Mesenteric fat pad (tissue), 1 donor: ENCODE results near the gene ZNF341. TPM values are rescaled to one million over a fixed set of nuclear protein-coding genes. Genes with fewer than 3 reads are reported as not detected.

ENCODE experiments used
- DNase-seq: peaks from one replicate; pipeline ENCODE4 v3.0.0-alpha.2; 2020; ENCODE audit warnings: low spot score
- total RNA-seq: library from RNA; stranded (reverse); fragmentation: NEBNext Ultra II Directional; extraction: Animal tissue kit (Norgen Biotek cat#: 25700); gene quantifications from one replicate; pipeline ENCODE4 v1.2.1, GENCODE V29; 2021
- donor health status: DM: yes; HTN: yes; CAD: no.

The ZNF341 gene
- total RNA-seq, 1 donor from 2014 or later: 3.1 TPM

GRCh38 chr20:33701629-33702450 lies 30.0 kb upstream of the ZNF341 start:
- DNase-seq: no peak

GRCh38 chr20:33702861-33703260 lies 28.9 kb upstream of the ZNF341 start:
- no peak for DNase-seq

DNA sequence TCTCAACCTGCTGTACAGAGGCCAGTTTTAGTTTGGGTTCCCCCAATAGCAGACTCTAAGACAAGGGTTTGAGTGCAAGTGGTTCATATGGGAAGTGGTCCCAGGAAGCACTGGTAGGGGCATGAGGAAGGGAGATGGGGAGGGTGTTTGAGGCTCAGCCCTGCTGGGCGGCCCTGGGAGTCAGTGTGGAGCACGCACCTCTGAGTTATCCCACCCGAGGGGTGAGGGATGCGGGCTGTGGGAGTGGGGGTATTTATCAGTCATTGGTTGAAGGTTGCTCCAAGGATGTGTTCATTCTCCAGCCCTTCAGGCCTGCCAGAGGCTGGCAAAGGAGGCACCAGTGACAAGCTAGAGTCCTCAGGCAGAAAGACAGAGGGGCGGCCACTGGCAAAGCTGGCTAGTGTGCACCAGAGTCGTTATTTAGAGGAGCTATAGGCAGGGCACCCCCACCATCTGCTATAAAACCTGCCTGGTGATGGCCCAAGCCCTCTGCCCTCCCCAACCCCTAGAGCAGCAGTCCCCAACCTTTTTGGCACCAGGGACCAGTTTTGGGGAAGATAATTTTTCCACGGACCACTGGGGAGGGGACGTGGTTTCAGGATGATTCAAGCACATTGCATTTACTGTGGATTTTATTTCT lies 28.2 kb upstream of the ZNF341 start:
- no peak for DNase-seq

- no peak for DNase-seq
Measured at GRCh38 chr20:33704197-33704924, 27.4 kb upstream of the ZNF341 start.

DNA sequence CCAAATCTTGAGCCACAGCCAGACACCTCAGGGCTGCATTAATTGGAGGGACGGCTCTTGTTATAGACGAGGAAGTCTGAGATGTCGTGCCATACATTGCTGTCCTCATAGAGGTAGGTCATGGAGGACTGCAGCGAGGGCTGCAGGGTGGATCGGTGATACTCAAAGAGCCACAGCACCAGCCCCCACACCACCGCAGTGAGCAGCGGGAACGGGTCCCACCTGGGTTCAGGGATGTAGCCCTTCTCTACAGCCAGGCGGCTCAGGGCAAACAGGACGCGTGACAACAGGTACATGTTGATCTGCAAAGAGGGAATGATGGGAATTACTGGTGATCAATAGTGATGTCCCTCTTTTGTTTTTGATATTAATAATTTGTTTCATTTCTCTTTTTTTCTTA lies 24.1 kb upstream of the ZNF341 start:
- DNase-seq: no peak

DNA sequence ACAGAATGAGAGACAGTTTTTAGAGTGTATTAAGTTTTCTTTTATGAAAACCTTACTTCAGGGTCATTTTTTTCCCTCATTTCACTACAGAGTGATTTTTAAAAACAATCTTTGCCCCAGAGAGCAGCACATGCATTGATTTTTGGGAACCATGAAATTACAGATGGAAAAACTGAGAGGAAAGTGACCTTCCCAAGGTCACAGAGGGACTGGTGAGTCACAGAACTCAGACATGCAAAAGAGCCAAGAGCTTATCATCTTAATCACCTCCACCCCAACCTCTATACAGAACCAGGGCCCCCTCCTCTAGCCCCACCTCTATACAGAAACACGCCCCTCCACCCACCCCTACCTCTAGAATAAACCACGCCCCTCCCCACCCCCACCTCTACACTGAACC lies 22.4 kb upstream of the ZNF341 start:
- no peak for DNase-seq

DNA sequence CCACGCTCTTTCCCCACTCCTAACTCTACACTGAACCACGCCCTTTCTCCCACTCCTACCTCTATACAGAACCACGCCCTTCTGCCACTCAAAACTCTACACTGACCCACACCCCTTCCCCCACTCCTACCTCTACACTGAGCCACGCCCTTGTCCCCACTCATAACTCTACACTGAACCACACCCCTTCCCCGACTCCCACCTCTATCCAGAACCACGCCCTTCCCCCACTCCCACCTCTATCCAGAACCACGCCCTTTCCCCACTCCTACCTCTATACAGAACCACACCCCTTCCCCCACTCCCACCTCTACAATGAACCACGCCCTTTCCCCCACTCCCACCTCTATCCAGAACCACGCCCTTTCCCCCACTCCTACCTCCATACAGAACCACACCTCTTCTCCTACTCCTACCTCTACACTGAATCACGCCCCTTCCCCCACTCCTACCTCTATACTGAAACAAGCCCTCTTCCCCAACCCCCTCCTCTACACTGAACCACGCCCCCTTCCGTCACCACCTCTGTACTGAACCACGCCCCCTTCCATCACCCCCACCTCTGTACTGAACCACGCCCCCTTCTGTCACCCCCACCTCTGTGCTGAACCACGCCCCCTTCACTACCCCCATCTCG lies 21.8 kb upstream of the ZNF341 start:
- no peak for DNase-seq

GRCh38 chr20:33710681-33711445 lies 20.9 kb upstream of the ZNF341 start:
- DNase-seq: no peak

- DNase-seq: no peak
Measured at GRCh38 chr20:33711446-33711738, 20.4 kb upstream of the ZNF341 start.

GRCh38 chr20:33713865-33714367 lies 17.9 kb upstream of the ZNF341 start:
- no peak for DNase-seq

DNA sequence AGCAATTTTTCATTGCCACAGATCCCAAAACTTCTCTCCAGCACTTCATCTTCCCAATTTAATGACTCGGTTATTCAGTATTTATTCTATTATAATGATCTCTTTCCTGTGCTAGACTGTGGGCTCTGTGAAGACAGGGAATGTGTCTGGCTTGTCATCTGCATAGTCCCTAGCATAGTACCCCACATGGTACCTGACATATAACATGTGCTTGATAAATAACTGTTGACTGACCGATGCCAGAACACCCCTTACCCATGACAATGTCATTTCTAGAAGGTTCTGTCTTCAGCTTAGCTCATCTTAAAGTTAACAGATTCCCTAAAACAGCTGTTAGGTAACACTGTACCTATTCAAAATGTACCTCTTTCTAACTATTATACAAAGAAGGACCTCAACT lies 15.3 kb upstream of the ZNF341 start:
- no peak for DNase-seq

DNA sequence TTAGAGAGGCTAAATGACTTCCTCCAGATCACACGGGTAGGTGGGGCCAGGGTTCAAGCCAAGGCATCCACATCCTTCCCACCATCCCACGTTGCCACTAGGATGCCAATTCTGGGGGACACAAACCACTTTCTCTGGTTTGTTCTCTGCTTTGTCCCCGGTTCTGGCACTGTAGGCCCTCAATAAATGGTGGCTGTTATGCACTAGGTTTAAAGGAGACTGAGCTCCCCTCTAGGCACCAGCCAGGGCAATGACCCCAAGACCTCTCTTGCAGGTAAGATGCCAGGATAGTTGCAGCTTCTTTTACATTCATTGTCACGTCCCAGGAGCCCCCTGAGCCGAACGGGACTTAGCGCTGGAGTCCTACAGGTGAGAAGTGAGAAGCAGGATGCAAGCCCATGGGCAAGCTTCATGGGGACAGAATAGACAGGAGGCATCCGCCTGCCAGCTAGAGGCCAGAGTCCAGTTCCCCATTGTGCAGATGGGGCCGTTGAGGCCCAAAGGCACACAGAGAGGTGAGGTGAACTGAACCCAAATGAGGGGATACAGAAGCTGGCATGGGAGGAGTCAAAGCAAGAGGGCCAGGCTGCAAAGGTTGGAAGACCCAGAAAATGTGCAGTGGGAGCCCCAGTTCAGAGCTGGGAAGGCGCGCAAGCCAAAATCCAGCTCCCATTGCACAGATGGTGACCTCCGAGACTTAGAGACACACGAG lies 12.4 kb upstream of the ZNF341 start:
- no peak for DNase-seq

DNA sequence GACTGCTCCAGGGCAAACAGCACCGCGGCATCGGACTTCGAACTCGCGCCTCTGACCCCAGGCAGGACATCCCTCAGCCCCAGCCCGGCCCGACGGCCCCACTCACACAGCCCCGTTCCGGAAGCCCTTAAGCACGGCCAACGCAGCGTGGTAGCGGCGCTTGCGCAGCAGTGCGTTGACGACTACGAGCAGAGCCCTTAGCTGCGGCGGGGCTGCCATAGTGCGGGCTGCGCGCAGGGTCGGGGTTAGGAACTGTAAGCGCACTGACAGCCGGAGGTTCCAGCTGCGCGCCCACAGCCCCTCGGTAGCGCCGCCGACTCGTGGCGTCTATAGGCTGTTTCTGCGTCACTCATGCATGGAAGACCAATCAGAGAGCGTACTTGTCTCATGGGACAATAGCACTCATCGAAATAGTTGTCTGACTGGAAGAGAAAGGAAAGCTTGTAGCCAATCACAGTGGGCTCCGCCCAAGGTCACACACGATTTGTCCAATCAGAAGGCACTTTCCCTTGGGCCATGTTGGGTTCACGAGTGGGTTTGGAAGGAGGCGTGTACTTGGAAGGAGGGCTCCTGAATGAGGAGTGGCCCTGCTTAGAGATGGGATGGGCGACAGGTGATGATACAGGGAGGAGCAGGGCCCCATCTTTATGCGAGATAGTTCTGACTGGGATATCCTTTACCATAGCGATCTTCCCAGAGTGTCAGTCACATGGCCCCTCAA lies 11.6 kb upstream of the ZNF341 start, which contains the start of gene PXMP4:
TSS of gene PXMP4 (minus strand) at position 322 of the 721 bp plus-strand sequence. CDS start at position 219, 103 bp downstream.
- peak; percentile 91 for DNase-seq

GRCh38 chr20:33721391-33722140 lies 10.2 kb upstream of the ZNF341 start:
- DNase-seq: no peak

DNA sequence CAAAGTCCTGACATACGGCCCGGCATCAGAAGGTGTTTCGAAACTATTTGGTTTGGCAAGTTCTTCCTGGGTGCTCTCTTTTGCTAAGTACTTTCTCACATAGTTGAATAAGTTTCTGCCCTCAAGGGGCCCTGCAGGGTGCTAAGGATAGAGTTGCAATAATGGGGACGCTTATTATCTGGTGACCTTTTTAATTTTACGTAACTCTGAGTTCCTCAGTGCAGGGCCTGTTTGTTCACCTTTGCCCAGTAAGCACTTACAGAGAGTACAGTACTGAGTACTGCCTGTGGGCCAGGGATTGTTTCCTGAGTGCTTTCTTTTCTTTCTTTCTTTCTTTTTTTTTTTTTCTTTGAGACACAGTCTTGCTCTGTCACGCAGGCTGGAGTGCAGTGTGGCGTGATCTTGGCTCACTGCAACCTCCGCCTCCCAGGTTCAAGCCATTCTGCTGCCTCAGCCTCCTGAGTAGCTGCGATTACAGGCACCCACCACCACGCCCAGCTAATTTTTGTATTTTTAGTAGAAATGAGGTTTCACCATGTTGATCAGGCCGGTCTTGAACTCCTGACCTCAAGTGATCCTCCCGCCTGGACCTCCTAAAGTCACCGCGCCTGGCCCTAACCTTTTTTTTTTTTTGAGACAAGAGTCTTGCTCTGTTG lies 7.2 kb upstream of the ZNF341 start:
- DNase-seq: no peak

- DNase-seq: no peak
Measured at GRCh38 chr20:33725607-33726264, 6.1 kb upstream of the ZNF341 start.

- no peak for DNase-seq
Measured at GRCh38 chr20:33727115-33727479, 4.7 kb upstream of the ZNF341 start.

- no peak for DNase-seq
Measured at GRCh38 chr20:33727806-33728205, 4.0 kb upstream of the ZNF341 start.
